Adrenal gland (tissue), 5 donors: Measurements from ENCODE around the gene CNTN5.

ENCODE experiments used
- CTCF ChIP-seq, 6 experiments: fragments of 450-650 bp in 4 of 6; fragments of 200-600 bp in 2 of 6; sonication (generic) in 1 of 6; IDR thresholded peaks; 1 replicate in 5 of 6; 2 replicates in 1 of 6; pipeline versions ENCODE4 v1.5.1 to v1.8.0; 2016 to 2021; ENCODE audit warnings: antibody characterized with exemption in 6 of 6, mild to moderate bottlenecking in 2 of 6, moderate library complexity in 1 of 6
- POLR2A ChIP-seq, 2 donors: fragments of 450-650 bp; IDR thresholded peaks; one replicate each; pipeline ENCODE4 v1.6.1; 2017; ENCODE audit warnings: antibody characterized with exemption in 2 of 2, mild to moderate bottlenecking in 2 of 2, moderate library complexity in 1 of 2
- donor health status: DM: no; HTN: no; CAD: no.

- no peak for TF ChIP-seq POLR2A (IDR thresholded peaks at IDR 0.05)
- no peak for TF ChIP-seq CTCF (IDR thresholded peaks at IDR 0.05)
These were observed 444.2 kb downstream of the CNTN5 start for GRCh38 chr11:99464985-99465384.
